Measurements from ENCODE around the gene TALDO1.

TALDO1 gene

GRCh38 chr11:802018-802617 lies 54.9 kb downstream of the TALDO1 start:
- no peak for DNase-seq

- DNase-seq = no peak
Measured at GRCh38 chr11:802693-803466, 55.6 kb downstream of the TALDO1 start.

DNA sequence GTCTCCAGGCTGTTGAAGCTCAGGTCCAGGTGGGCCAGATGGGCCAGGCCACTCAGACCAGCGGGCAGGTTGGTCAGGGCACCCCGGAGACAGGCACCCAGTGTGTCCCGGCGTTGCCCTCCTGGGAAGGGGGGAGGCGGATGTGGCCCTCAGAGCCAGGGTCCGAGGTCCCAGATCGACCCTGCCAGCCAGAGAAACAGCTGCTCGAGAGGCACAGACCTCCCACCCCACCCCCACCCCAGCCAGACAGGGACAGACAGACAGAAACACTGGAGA lies 56.1 kb downstream of the TALDO1 start:
- DNase-seq = no peak

GRCh38 chr11:803770-804598 lies 56.7 kb downstream of the TALDO1 start:
- no peak for DNase-seq

DNA sequence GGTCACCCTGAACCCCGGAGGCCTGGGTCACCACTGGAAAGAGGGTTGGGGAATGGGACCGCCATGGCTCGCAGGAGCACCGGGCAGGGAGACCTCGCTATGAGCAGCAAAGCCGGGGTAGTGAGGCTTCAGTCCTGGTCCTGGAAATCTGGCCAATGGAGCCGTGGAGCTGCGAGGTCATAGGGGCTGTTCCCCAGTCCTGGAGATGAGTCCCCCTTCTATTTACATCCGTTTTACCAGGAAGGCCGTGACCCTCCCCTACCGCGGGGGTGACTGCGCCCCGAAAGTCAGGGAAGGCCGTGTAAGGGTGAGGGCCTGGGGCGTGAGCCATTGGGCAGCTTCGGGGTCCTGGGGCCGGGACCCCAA lies 57.3 kb downstream of the TALDO1 start:
- no peak for DNase-seq

DNA sequence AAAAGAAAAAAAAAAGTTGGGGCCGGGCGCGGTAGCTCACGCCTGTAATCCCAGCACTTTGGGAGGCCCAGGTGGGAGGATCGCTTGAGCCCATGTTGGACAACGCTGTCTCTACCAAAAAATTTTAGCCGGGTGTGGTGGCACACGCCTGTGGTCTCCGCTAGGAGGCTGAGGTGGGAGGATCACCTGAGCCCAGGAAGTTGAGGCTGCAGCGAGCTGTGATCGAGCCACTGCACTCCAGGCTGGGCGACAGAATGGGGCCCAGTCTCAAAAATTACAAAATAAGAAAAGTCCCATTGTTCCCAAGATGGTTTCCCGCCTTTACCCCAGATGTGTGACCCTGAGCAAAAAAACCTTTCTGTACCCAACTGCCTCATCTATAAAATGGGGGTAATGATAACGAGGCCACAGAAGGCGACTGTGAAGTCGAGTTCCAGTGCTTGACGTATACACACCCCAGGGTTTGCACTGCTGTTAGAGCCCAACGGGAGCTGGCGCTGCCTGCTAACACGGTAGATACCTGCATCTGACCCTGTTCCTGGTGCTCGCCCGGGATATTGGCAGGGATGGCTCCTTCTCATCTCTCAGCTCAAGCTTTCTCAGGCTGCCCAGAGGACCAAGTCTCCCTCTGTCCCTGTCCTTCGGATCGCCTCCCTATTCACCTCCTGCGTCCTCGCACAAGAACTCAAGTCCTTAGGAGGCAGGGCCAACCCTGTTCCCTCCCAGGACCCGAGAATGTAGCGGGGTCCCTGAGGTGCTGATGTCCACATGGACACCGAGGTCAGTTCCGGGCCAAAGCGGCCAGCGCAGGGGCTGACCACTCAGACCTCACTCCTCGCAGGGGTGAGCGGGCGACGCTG lies 61.4 kb downstream of the TALDO1 start:
- DNase-seq = peak; percentile 71

DNA sequence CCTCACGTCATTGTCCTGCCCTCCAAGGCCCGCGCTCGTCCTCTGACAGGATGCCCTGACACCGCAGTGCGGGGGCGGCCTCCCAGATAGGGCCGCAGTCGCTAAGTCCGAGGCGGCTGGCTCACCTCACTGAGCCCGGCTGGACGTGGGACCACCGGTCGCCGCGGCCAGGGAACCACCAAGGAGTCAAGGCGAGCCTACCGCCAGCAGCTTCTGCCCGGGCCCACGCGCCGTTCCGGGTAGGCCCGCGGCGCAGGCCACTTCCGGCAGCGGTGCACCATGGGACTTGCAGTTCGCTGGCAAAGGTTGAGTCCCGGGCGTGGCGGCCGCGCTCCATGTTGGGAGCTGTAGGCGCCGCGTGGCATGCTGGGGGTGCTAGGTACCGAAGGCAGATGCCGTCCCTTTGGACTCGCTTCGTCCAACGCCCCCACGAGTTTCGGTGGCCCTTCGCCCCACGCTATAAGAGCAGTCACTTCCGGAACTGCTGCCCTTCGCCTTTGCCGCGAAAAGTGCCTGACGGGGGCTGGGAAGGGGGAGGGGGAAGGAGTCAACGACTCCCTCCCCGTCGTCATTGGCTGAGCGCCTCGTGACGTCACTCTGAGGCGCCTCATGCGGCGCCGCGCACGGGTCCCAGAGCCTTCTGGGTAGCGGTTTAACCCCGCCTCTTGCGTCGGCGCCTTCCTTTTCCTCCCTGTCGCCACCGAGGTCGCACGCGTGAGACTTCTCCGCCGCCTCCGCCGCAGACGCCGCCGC lies 62.2 kb downstream of the TALDO1 start, which contains the start of gene RPLP2:
Gene RPLP2, plus strand, starts transcription at position 681 of the 753 bp plus-strand sequence. CDS start 268 bp downstream, outside the sequence.
- DNase-seq = peak; percentile 100

GRCh38 chr11:810040-810567 lies 62.8 kb downstream of the TALDO1 start:
- no peak for DNase-seq

DNA sequence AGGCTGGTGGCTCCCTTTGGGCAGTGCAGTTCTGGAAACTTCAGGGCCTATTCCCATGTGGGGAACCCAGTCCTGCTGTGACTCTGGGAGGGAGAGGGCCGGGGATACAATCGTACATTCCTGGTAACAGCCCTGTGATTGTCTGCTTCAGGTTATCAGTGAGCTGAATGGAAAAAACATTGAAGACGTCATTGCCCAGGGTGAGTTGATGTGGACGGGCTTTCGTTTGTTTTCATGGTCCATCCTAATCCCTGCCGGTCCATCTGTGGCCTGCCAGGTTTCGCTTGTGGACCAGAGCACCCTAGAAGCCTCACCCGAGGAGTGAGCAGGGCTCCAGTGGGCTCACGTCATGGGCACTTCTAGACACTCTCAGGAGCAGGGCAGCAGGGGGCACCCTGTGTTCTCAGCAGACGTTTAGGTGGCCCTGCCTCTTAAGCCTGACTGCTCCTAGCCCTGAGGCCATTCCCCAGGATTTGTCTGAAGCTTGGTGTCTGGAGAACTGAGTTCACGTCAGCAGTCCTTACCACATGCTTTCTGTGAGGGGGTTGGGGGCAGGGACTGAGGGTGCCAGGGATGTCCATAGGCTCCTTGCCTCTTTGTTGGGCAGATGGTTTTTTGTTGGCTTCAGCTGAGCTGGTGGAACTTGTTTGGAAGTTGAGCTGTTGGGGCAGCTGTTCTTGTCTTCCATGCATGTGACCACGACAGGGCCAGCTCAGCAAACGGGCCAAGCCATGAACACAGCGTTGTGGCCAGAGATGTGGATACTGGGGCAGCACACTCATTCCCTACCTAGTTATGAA lies 64.4 kb downstream of the TALDO1 start:
- no peak for DNase-seq

DNA sequence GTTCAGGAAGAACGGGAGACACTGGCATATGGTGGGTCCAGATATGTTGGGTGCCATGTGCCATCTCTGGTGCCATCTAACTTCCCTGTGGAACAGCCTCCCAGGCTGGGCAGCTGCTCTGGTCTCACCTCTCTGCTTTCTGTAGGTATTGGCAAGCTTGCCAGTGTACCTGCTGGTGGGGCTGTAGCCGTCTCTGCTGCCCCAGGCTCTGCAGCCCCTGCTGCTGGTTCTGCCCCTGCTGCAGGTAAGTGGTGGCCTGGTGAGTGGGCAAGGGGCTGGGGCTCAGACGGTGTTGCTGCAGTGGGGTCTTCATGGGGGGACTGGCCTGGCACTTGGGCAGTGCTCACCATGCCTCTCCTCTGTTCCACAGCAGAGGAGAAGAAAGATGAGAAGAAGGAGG lies 65.1 kb downstream of the TALDO1 start:
- DNase-seq = no peak

- DNase-seq = no peak
Measured at GRCh38 chr11:813072-813455, 65.8 kb downstream of the TALDO1 start.

DNA sequence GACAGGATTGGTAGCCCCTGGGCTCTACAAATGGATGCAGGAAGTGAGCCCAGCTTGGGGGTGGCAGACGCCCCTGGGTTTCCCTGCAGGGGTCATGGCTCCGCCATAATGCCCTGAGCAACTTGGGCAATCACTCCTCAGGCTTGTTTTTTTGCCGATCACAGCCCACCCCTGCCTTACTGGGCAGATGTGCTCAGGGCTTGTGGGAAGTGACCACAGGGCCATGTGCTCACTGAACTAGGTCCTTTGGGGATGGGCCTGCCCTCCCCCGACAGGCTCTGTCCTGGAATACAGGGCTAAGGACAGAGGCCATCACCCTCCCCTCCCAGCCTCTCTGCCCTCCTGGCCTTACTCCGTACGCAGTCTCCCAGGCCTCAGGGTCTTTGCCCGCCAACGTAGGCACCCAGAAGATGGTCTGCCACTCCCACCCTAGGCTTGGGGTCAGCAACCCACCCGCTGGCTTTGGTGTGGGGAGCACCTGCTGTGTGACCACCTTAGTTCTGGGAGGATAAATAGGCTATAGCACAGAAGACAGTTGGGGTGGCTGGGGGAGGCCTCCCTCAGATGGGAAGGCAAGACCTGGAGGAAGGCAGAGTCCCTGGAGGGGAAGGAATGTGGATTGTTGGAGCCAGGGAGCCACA lies 66.3 kb downstream of the TALDO1 start:
- no peak for DNase-seq

Data from NCI-H2227 treated with DMSO at 0.1 percent for 48 hours (cell line).